ENCODE measurements around the gene VENTX.

Gene VENTX, protein sequence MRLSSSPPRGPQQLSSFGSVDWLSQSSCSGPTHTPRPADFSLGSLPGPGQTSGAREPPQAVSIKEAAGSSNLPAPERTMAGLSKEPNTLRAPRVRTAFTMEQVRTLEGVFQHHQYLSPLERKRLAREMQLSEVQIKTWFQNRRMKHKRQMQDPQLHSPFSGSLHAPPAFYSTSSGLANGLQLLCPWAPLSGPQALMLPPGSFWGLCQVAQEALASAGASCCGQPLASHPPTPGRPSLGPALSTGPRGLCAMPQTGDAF

GRCh38 chr10:133237588-133238465 lies at the start of gene VENTX:
Gene VENTX (plus strand): TSS chr10:133237855. CDS start chr10:133237915, 60 bp downstream.
- DNase-seq, result no peak

DNA sequence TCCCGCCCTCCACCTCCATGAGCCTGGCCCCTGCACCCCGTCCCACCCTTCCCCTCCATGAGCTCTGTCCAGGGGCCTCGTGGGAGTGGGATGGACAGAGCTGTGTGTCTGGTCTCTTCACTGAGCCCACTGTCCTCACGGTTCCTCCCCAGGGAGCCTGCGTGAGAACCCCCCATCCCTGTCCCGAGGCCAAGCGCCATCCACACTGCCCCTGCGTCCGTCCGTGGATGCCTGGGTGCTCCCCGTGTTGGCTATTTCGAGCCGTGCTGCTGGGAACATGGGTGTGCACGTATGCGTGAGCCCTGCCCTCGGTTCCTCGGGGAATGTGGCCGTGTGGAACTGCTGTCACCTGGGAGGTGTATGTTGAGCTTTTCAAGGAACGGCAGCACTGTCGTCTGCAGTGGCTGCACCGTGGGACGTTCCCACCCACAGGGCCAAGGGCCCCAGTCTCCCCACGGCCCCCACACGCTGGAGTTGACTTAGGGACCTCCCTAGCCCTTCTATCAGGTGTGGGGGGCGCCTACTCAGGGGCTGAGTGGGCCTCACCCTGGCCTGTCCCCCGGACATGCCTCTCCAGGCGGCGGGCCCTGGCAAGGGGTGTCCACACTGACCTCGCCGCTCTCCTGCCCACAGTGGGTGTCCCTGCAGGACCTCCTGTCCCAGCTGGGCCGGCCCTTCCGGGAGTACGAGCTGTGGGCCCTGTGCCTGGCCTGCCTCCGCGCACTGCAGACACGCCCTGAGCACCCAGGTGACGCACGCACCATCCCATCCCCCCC lies 49.6 kb upstream of the VENTX start:
- no peak for DNase-seq

GRCh38 chr10:133189256-133189655 lies 48.4 kb upstream of the VENTX start:
- DNase-seq, result no peak

DNA sequence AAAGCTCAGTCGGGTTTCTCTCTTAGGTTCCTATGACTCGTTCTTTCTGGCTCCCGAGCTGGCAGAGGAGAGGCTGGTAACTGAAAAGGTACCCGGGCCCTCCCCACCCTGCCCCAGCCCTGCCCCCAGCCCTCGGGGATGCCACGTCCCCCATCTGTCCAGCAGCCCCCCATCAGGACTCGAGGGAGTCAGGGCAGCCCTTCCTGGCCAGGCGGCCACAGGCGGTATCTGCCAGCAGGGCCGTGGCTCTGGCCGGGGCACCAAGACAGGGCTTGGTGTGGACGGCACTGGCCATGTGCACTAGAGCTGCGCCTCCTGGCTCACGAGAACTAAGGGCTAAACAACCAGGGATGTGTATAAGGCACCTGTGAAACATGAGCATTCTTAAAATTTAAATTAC lies 47.9 kb upstream of the VENTX start:
- DNase-seq, result no peak

DNA sequence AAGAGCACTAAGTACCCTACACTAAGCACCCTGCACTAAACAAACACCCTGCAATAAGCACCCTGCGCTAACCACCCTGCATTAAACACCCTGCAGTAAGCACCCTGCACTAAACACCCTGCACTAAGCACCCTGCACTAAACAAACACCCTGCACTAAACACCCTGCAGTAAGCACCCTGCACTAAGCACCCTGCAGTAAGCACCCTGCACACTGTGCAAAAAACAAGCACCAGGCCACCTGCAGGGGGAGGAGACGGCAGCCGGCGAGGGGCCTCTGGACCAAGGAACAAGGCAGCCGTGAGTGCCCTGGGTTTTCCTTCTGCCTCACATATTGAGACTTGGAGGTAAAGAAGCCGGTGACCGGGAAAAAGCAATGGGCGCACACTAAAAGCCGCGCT lies 47.4 kb upstream of the VENTX start:
- no peak for DNase-seq

DNA sequence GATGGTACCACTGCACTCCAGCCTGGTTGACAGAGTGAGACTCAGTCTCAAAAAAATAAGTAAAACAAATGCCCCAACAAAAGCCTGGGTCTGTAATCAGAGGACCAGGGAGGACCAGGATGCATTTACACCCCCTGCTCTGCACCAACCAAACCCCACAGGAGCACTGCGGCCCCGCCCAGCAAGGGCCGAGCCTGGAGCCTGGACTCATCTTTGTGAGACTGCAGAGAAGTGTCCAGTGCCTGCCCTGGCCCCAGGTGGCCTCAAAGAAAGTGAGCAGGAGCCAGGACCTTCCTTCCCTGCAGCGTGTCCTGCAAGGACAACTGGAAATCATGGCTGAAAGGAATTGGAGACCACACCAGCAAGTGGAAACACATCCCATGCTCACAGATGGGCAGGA lies 46.0 kb upstream of the VENTX start:
- DNase-seq, result no peak

- DNase-seq, result no peak
These were observed 43.5 kb upstream of the VENTX start for GRCh38 chr10:133194151-133194550.

DNA sequence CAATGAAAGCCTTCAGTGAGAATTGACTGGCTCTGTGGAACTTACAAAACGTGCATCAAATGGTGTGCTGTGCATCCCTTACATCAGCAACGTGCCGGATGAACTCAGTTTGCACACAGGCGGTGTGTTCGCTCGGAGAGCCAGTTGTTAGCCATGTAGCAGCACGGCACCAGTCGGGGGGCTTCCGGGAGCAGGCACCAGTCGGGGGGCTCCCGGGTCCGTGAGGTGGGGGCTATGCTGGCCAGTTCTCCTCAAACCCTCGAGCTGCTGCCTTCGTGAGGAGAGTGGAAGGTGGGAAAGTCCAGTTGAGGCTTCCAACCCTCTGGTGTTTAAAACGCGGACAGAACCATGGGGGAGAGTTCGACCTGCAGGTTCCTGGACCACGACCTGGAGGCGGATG lies 42.6 kb upstream of the VENTX start:
- DNase-seq, result no peak

GRCh38 chr10:133195611-133196010 lies 42.0 kb upstream of the VENTX start:
- DNase-seq, result no peak

- DNase-seq, result no peak
These were observed 41.3 kb upstream of the VENTX start for GRCh38 chr10:133196221-133196915.

DNA sequence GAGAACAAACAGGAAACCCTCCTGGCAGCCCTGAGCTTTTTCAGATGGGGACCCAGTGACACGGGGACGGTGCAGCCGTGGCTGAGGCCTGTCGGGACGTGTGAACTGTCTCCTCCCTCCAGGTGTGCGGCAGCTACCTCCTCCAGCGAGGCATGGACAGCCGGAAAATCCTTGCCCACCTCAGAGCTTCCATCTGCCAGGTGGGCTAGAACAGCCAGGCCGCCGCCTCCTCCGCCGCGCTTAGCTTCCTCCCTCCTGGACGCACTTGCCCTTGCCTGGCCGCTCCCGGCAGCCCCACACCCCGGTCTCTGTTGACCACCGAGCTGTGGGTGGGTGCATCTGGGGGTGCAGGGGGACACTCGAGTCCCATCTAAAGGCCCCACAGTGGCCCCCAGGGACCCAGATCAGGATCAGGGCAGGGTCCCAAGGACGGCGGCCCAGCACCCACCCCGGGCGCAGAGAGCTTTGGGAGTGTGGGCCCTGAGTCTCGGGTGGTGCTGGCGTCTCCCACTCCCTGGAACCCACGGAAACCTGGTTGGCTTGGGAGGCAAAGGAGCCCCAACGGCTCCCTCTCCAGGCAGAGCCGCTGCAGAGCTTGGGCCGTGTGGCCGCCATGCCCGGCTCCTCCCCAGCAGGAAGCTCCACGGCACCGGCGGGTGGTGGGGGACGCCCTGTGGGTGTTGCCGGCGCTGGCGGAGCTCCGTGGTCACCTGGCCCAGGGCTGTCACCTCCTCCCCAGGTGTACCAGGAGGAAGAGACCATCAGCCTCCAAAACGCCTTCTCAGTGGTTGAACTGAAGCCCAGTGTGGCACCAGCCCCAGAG lies 40.5 kb upstream of the VENTX start:
- no peak for DNase-seq

DNA sequence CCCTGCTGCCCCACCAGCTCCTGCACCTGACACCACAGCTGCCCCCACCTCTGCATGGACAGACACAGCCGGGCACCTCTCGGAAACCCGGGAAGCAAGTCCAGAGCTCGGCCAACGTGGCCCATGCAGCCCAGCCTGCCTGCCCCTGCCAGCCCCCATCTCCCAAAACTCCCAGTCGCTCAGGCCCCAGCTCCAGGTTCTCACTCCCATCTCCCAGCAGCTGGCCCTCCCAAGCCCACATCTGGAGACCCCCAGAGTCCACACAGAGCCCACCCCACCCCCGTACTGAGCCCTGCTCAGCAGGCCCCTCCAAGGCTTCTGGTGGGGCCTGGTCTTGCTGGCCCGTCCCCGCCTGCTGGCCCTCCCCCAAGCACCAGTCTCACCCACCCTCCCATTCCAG lies 39.9 kb upstream of the VENTX start:
- no peak for DNase-seq

DNA sequence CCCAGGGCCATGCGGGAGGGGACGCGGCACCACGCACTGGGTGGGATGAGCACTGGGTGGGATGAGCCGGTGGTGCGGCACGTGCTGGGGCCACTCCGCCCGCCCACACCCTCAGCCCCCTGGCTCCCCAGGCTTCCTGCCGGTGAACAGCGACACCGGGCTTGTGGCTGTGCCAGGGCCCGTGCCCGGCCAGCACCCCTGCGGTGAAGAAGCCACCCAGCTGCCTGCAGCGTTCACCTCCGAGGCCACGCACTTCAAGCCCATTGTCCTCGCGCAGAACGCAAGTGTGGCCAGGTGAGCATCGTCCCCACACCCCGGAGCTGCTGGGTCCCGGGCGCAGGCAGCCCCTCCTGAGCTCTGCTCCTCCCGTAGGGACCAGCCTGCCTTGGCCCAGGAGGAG lies 39.4 kb upstream of the VENTX start:
- DNase-seq, result no peak

DNA sequence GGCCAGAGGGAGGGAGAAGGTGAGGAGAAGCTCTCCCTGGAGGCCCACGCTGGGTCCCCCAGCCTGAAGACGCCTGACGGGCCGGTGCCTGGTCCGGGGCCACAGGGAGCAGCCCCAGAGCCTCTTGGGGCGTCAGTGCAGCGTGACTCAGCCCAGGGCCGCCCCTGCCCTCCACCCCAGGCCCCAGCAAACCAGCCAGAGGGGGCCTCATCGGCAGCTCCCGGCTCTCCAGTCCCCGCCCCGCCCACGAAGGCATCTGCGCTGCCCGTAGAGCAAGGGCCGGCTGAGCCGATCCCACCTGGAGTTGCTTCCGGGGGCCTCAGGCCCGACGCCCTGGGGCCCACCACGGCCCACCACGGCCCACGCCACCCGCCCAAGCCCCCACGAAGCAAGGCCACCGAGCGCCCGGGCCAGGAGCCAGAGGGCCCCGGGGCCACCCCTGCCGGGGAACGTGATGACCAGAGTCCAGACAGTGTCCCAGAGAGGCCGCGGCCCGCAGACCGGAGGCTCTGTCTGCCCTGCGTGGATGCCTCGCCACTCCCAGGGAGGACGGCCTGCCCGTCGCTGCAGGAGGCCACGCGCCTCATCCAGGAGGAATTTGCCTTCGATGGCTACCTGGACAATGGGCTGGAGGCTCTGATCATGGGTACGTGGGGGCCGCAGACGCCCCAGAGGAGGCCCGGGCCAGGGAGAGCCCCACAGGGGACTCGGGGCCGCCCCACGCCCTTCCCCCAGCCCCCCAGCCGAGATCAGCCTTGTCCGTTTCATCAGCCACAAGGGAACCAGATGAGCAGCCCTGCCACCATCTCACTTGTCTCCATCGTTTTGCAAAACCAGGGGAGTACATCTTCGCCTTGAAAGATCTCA lies 38.8 kb upstream of the VENTX start:
- no peak for DNase-seq

- DNase-seq, result no peak
These were observed 38.2 kb upstream of the VENTX start for GRCh38 chr10:133199488-133199885.

GRCh38 chr10:133199992-133200611 lies 37.6 kb upstream of the VENTX start:
- DNase-seq, result no peak

DNA sequence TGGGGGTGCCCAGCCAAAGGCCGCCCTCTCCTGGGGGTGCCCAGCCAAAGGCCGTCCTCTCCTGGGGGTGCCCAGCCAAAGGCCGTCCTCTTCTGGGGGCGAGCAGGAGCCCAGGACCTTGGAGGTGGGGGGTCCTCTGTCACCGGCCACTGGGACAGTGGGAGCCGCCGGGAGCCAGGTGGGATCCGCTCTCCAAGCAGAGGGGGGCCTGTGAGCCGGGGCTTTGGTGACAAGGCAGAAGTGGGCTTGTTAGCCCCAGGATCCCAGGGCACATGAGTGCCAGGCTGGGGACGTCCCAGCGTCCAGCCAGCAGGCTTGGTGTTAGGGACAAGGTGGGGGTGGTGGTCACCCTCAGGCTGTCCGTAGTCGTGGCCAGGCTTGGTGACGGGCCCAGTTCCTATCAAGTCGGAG lies 37.0 kb upstream of the VENTX start:
- no peak for DNase-seq

GRCh38 chr10:133201151-133201947 lies 36.3 kb upstream of the VENTX start:
- no peak for DNase-seq

- DNase-seq, result no peak
These were observed 35.5 kb upstream of the VENTX start for GRCh38 chr10:133201948-133202725.
